ENCODE results near the gene ISM2. TPM values are rescaled to one million over a fixed set of nuclear protein-coding genes. Genes with fewer than 3 reads are reported as not detected.
"Not testable (repeated sequence)": the region's sequence is repeated elsewhere in the genome, so short reads cannot be mapped to it uniquely, and the experiment has no call there.

Gene ISM2
- total and polyA plus RNA-seq, 2 experiments from 2014 or later = 0.11 to 2.6 TPM

DNA sequence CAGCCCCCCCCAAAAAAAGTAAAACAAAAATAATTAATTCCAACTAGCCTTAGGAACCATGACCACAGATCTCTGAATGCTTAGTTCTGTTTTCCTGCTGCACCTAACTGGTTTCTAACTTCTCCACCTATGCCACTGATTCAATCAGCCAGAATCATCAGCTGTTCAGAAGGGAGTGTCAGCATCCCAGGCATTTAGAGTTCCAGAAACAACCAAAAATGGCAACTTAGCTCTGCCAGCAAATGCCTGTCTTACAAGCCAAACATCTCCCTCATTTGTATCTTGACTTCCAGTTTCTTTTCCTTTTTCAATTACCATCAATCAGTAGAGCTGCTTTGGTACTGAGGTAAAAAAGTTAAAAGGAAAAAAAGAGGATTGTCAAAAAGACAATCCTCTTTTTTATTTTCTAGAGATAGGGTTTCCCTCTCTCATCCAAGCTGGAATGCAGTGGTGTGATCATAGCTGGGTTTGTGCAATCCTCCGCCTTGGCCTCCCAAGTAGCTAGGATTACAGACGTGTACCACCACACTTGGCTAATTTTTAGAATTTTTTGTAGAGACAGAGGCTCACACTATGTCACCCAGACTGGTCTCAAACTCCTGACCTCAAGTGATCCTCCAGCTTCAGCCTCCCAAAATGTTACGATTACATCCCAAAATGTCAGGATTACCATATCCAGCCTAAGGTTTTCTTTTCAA is 45.2 kb upstream of the ISM2 start:
- no peak overlapping the region for H3K4me3 ChIP-seq
- H3K27me3 ChIP-seq (replicated peaks; ENCODE audit: insufficient read depth) = no peaks in the 10 kb centered on the region
- in situ Hi-C loops (cut with MboI) = no loop called here
- H3F3A ChIP-seq (ENCODE audit: insufficient read depth) = no peaks in the 10 kb centered on the region
- 76 to 80% methylated on average over 3 of the region's 3 CpGs for whole genome bisulfite sequencing, 2 experiments (ENCODE audit: low coverage in 1 of 2, low lambda C conversion rate in 2 of 2, missing lambda C conversion rate in 2 of 2)
- H3K9me3 ChIP-seq (ENCODE audit: low read depth) = no peaks in the 10 kb centered on the region
- no peaks in the 10 kb centered on the region for H4K20me1 ChIP-seq (ENCODE audit: insufficient read depth)
- no peaks in the 10 kb centered on the region for H3K9me2 ChIP-seq (ENCODE audit: insufficient read depth)
- no peak overlapping the region for H3K9ac ChIP-seq
- no peak for TF ChIP-seq EZH2phosphoT487 (IDR thresholded peaks at IDR 0.05; ENCODE audit: insufficient read depth, low read depth)
- no peak for TF ChIP-seq EZH2 (IDR thresholded peaks at IDR 0.05; ENCODE audit: insufficient read depth, poor library complexity, severe bottlenecking)
- H3K79me2 ChIP-seq (ENCODE audit: insufficient read depth) = peaks cover 60% of the 10 kb centered on the region
- H3K4me1 ChIP-seq (ENCODE audit: insufficient read depth) = no peaks in the 10 kb centered on the region
- no peak overlapping the region for H3K4me2 ChIP-seq (ENCODE audit: unreplicated experiment)
- no peak for DNase-seq
- peaks cover 29% of the 10 kb centered on the region for H3K36me3 ChIP-seq (ENCODE audit: low read depth)
- H3K27ac ChIP-seq = no peak overlapping the region
- H2AFZ ChIP-seq = no peak overlapping the region

DNA sequence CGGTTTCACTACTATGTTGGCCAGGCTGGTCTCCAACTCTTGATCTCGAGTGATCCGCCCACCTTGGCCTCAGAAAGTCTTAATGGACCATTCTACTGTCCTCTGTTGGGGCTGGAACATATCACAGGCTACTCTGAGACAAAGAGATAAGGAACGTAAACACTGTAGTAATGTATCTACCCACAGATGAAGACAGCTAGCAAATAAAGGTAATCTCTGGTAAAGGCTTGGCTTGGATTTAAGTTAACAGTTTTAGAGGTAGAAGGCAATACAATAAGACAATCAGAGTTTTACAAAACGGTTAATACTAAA is 44.6 kb upstream of the ISM2 start:
- H2AFZ ChIP-seq = no peak overlapping the region
- peaks cover 25% of the 10 kb centered on the region for H3K36me3 ChIP-seq (ENCODE audit: low read depth)
- no peaks in the 10 kb centered on the region for H3K27me3 ChIP-seq (replicated peaks; ENCODE audit: insufficient read depth)
- no peaks in the 10 kb centered on the region for H3K9me2 ChIP-seq (ENCODE audit: insufficient read depth)
- DNase-seq = no peak
- H4K20me1 ChIP-seq (ENCODE audit: insufficient read depth) = no peaks in the 10 kb centered on the region
- H3K9me3 ChIP-seq (ENCODE audit: low read depth) = no peaks in the 10 kb centered on the region
- H3K9ac ChIP-seq = no peak overlapping the region
- WGBS, 2 experiments (ENCODE audit: low coverage in 1 of 2, low lambda C conversion rate in 2 of 2, missing lambda C conversion rate in 2 of 2) = 70 to 74% methylated on average over 5 of the region's 5 CpGs
- peaks cover 66% of the 10 kb centered on the region for H3K79me2 ChIP-seq (ENCODE audit: insufficient read depth)
- in situ Hi-C loops (cut with MboI) = no loop called here
- no peaks in the 10 kb centered on the region for H3K4me1 ChIP-seq (ENCODE audit: insufficient read depth)
- H3F3A ChIP-seq (ENCODE audit: insufficient read depth) = no peaks in the 10 kb centered on the region
- H3K4me2 ChIP-seq (ENCODE audit: unreplicated experiment) = no peak overlapping the region
- no peak overlapping the region for H3K4me3 ChIP-seq
- no peak for TF ChIP-seq EZH2phosphoT487 (IDR thresholded peaks at IDR 0.05; ENCODE audit: insufficient read depth, low read depth)
- no peak for TF ChIP-seq EZH2 (IDR thresholded peaks at IDR 0.05; ENCODE audit: insufficient read depth, poor library complexity, severe bottlenecking)
- no peak overlapping the region for H3K27ac ChIP-seq

DNA sequence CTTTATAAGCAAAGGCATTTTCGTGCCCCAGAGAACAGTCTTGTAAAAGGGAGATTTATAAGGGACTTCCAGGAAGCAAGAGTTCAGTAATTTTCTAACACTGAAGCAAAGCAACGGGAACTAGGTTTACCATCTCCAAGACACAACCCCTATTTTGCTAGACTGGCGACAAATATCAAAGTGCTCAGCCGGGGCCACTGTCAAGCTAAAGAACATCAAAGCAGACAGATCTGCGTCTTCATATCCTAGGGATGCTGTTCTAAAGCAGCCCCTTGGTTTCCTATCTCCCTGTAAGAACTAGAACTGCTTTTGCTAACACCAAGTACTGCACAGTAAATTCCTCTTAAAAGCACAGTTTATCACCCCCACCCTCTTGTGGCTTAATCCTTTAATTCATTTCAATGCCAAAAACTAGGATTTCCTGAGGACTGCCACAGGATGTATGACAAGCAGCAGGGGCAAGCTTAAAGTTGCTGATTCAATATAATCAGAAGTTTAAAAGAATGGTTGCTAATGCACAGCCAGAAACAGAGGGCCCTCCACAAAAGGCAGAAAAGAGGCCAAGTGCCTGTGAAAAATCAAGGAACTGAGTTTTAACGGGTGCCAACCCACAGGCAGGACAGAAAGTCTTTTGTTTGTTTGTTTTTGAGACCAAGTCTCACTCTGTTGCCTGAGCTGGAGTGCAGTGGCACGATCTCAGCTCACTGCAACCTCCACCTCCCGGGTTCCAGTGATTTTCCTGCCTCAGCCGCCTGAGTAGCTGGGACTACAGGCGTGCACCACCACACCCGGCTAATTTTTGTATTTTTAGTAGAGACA is 44.0 kb upstream of the ISM2 start:
- in situ Hi-C loops (cut with MboI) = no loop called here
- Histone ChIP-seq H4K20me1 (ENCODE audit: insufficient read depth) (no peaks in the 10 kb centered on the region), H3F3A (ENCODE audit: insufficient read depth) (no peaks in the 10 kb centered on the region), H3K9me3 (ENCODE audit: low read depth) (no peaks in the 10 kb centered on the region), H3K27ac (no peak overlapping the region), H3K9me2 (ENCODE audit: insufficient read depth) (no peaks in the 10 kb centered on the region), H3K79me2 (ENCODE audit: insufficient read depth) (peaks cover 72% of the 10 kb centered on the region), H3K27me3 (replicated peaks; ENCODE audit: insufficient read depth) (no peaks in the 10 kb centered on the region), H3K36me3 (ENCODE audit: low read depth) (peaks cover 21% of the 10 kb centered on the region), H3K4me3 (no peak overlapping the region), H3K4me1 (ENCODE audit: insufficient read depth) (no peaks in the 10 kb centered on the region), H3K9ac (no peak overlapping the region), H3K4me2 (ENCODE audit: unreplicated experiment) (no peak overlapping the region), H2AFZ (no peak overlapping the region)
- WGBS, 2 experiments (ENCODE audit: low coverage in 1 of 2, low lambda C conversion rate in 2 of 2, missing lambda C conversion rate in 2 of 2) = 67 to 69% methylated on average over 11 of the region's 11 CpGs
- no peak for DNase-seq
- TF ChIP-seq EZH2 (IDR thresholded peaks at IDR 0.05; ENCODE audit: insufficient read depth, poor library complexity, severe bottlenecking) (no peak), EZH2phosphoT487 (IDR thresholded peaks at IDR 0.05; ENCODE audit: insufficient read depth, low read depth) (no peak)

DNA sequence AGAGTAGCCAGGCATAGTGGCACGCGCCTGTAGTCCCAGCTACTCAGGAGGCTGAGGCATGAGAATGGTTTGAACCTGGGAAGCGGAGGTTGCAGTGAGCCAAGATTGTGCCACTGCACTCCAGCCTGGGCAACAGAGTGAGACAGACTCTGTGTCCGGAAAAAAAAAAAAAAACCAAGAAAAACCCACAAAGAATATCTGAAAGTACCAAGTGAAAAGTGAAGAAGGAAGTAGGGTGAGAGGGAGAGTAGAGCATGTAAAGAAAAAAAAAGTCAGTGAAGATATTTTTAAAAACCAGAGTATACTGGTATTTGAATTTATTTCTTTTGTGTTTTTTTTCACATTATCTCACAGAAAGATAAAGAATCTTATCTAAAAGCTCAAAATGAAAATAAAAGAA is 43.3 kb upstream of the ISM2 start:
- TF ChIP-seq EZH2 (IDR thresholded peaks at IDR 0.05; ENCODE audit: insufficient read depth, poor library complexity, severe bottlenecking) (no peak), EZH2phosphoT487 (IDR thresholded peaks at IDR 0.05; ENCODE audit: insufficient read depth, low read depth) (no peak)
- H3K4me1 ChIP-seq (ENCODE audit: insufficient read depth) = no peaks in the 10 kb centered on the region
- no peaks in the 10 kb centered on the region for H4K20me1 ChIP-seq (ENCODE audit: insufficient read depth)
- DNase-seq = no peak
- peaks cover 21% of the 10 kb centered on the region for H3K36me3 ChIP-seq (ENCODE audit: low read depth)
- H2AFZ ChIP-seq = no peak overlapping the region
- no peak overlapping the region for H3K27ac ChIP-seq
- in situ Hi-C loops (cut with MboI) = no loop called here
- no peak overlapping the region for H3K4me3 ChIP-seq
- no peaks in the 10 kb centered on the region for H3F3A ChIP-seq (ENCODE audit: insufficient read depth)
- H3K4me2 ChIP-seq (ENCODE audit: unreplicated experiment) = no peak overlapping the region
- WGBS, 2 experiments (ENCODE audit: low coverage in 1 of 2, low lambda C conversion rate in 2 of 2, missing lambda C conversion rate in 2 of 2) = 83 to 84% methylated on average over 4 of the region's 4 CpGs
- peaks cover 73% of the 10 kb centered on the region for H3K79me2 ChIP-seq (ENCODE audit: insufficient read depth)
- no peaks in the 10 kb centered on the region for H3K9me3 ChIP-seq (ENCODE audit: low read depth)
- H3K9ac ChIP-seq = no peak overlapping the region
- no peaks in the 10 kb centered on the region for H3K27me3 ChIP-seq (replicated peaks; ENCODE audit: insufficient read depth)
- H3K9me2 ChIP-seq (ENCODE audit: insufficient read depth) = no peaks in the 10 kb centered on the region

DNA sequence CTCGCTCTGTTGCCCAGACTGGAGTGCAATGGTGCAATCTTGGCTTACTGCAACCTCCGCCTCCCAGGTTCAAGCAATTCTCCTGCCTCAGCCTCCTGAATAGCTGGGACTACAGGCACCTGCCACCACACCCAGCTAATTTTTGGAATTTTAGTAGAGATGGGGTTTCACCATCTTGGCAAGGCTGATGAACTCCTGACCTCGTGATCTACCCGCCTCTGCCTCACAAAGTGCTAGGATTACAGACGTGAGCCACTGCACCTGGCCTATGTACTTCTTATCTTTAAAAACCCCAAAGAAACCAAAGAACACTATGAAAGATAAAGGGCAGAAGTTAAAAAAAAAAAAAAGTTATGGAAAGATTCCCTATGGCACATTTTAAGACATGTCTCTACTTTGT is 38.3 kb upstream of the ISM2 start:
- H3K4me1 ChIP-seq (ENCODE audit: insufficient read depth); H3K9me2 ChIP-seq (ENCODE audit: insufficient read depth); H3K9me3 ChIP-seq (ENCODE audit: low read depth); H3K27me3 ChIP-seq (replicated peaks; ENCODE audit: insufficient read depth); H3K27ac ChIP-seq; H2AFZ ChIP-seq; H4K20me1 ChIP-seq (ENCODE audit: insufficient read depth); H3F3A ChIP-seq (ENCODE audit: insufficient read depth); H3K4me3 ChIP-seq; H3K4me2 ChIP-seq (ENCODE audit: unreplicated experiment); H3K9ac ChIP-seq; DNase-seq; in situ Hi-C loops (cut with MboI): not testable (repeated sequence)
- peaks cover 73% of the 10 kb centered on the region for H3K79me2 ChIP-seq (ENCODE audit: insufficient read depth)
- peaks cover 21% of the 10 kb centered on the region for H3K36me3 ChIP-seq (ENCODE audit: low read depth)
- WGBS, 2 experiments (ENCODE audit: low coverage in 1 of 2, low lambda C conversion rate in 2 of 2, missing lambda C conversion rate in 2 of 2) = 99 to 100% methylated on average over 5 of the region's 5 CpGs
